Astrocyte of the spinal cord (primary cell): ENCODE results near the gene PMPCA.

Experiments used
- DNase-seq: peaks from one replicate; pipeline ENCODE4 v3.0.0; 2011; ENCODE audit warnings: low read depth, low spot score
- H3K4me3 ChIP-seq: 2 replicates; pipeline ENCODE4 v1.5.1; 2011; ENCODE audit warnings: low read depth, mild to moderate bottlenecking, low read length, moderate library complexity
- CTCF ChIP-seq: IDR thresholded peaks from 2 replicates; pipeline ENCODE4 v1.5.1; 2012; ENCODE audit warnings: low read depth, mild to moderate bottlenecking, low read length, inconsistent platforms
- in situ Hi-C: cut with HindIII; loops from 2 replicates; pipeline ENCODE4 v1.10.0; 2017; ENCODE audit warnings: low sequenced_read_pairs

Gene PMPCA

GRCh38 chr9:136379401-136379800 lies 31.1 kb upstream of the PMPCA start:
- TF ChIP-seq CTCF = no peak
- DNase-seq = no peak
- no peak overlapping the region for H3K4me3 ChIP-seq
- in situ Hi-C loops = no loop called here

- H3K4me3 ChIP-seq = no peak overlapping the region
- no peak for DNase-seq
- in situ Hi-C loops = no loop called here
- no peak for TF ChIP-seq CTCF
Observed at GRCh38 chr9:136379891-136380290, 30.6 kb upstream of the PMPCA start.

GRCh38 chr9:136380381-136380780 lies 30.1 kb upstream of the PMPCA start:
- in situ Hi-C loops = no loop called here
- DNase-seq = no peak
- TF ChIP-seq CTCF = no peak
- H3K4me3 ChIP-seq = no peak overlapping the region

GRCh38 chr9:136381311-136381710 lies 29.1 kb upstream of the PMPCA start:
- no peak overlapping the region for H3K4me3 ChIP-seq
- no peak for TF ChIP-seq CTCF
- in situ Hi-C loops = no loop called here
- DNase-seq = no peak

- no peak for TF ChIP-seq CTCF
- in situ Hi-C loops = no loop called here
- no peak for DNase-seq
- no peak overlapping the region for H3K4me3 ChIP-seq
Observed at GRCh38 chr9:136381966-136382513, 28.4 kb upstream of the PMPCA start.

- in situ Hi-C loops = no loop called here
- TF ChIP-seq CTCF = no peak
- no peak overlapping the region for H3K4me3 ChIP-seq
- DNase-seq = no peak
Observed at GRCh38 chr9:136383436-136383835, 27.0 kb upstream of the PMPCA start.

GRCh38 chr9:136385015-136385414 lies 25.4 kb upstream of the PMPCA start:
- TF ChIP-seq CTCF = no peak
- in situ Hi-C loops = no loop called here
- no peak for DNase-seq
- no peak overlapping the region for H3K4me3 ChIP-seq
